Body of pancreas (tissue), 4 donors: Measurements from ENCODE around the gene CRACR2B.

Source experiments
- CTCF ChIP-seq, 7 experiments: fragments of 450-650 bp in 4 of 7; fragments of 200-600 bp in 3 of 7; sonication (generic) in 3 of 7; IDR thresholded peaks; one replicate each; pipeline ENCODE4 v1.5.1; 2016 to 2019; ENCODE audit warnings: antibody characterized with exemption in 7 of 7
- POLR2A ChIP-seq, 3 donors: fragments of 450-650 bp; IDR thresholded peaks; one replicate each; pipeline ENCODE4 v1.6.1; 2016; ENCODE audit warnings: antibody characterized with exemption in 3 of 3, mild to moderate bottlenecking in 2 of 3

- TF ChIP-seq CTCF (IDR thresholded peaks at IDR 0.05) (peak in 3 of 7 experiments; percentile 35 to 48 (median 38)), POLR2A (IDR thresholded peaks at IDR 0.05) (peak in 1 of 3 donors; percentile 0)
These were observed 10.9 kb downstream of the CRACR2B start for GRCh38 chr11:838441-839279.
